MM.1S (cell line): ENCODE data around the gene PHF21B.

Experiments used
- DNase-seq: peaks from one replicate; pipeline ENCODE4 v3.0.0-alpha.2; 2015
- H2AFZ ChIP-seq: fragments of 300-600 bp; sonication (generic); 2 replicates; pipeline ENCODE4 v1.6.0; 2016; ENCODE audit warnings: antibody characterized with exemption, low read length
- H3F3A ChIP-seq: fragments of 300-600 bp; sonication (generic); 2 replicates; pipeline ENCODE4 v1.6.1; 2016; ENCODE audit warnings: mild to moderate bottlenecking, antibody characterized with exemption, low read length, moderate library complexity, mixed read lengths; ENCODE audit not compliant: insufficient read depth
- H3K27ac ChIP-seq: fragments of 300-600 bp; sonication (generic); 2 replicates; pipeline ENCODE4 v1.5.1; 2016; ENCODE audit warnings: mild to moderate bottlenecking, low read length
- H3K27me3 ChIP-seq: fragments of 300-600 bp; sonication (generic); replicated peaks from 2 replicates; pipeline ENCODE4 v1.6.0; 2016; ENCODE audit warnings: low read length; ENCODE audit not compliant: insufficient read depth
- H3K36me3 ChIP-seq: fragments of 300-600 bp; sonication (generic); replicated peaks from 2 replicates; pipeline ENCODE4 v1.6.1; 2016; ENCODE audit warnings: mild to moderate bottlenecking, low read length, mixed read lengths; ENCODE audit not compliant: insufficient read depth
- H3K4me1 ChIP-seq: fragments of 300-600 bp; sonication (generic); 2 replicates; pipeline ENCODE4 v1.6.1; 2016; ENCODE audit warnings: low read length, mixed read lengths
- H3K4me2 ChIP-seq: fragments of 300-600 bp; sonication (generic); 2 replicates; pipeline ENCODE4 v1.6.0; 2016; ENCODE audit warnings: low read depth, low read length
- H3K4me3 ChIP-seq: fragments of 300-600 bp; sonication (generic); 2 replicates; pipeline ENCODE4 v1.5.1; 2016; ENCODE audit warnings: low read length, mixed read lengths
- H3K79me2 ChIP-seq: fragments of 300-600 bp; sonication (generic); 2 replicates; pipeline ENCODE4 v1.6.1; 2016; ENCODE audit warnings: mixed run types, low read length, mixed read lengths
- H3K9ac ChIP-seq: fragments of 300-600 bp; sonication (generic); 2 replicates; pipeline ENCODE4 v1.6.1; 2016; ENCODE audit warnings: low read length, mixed read lengths
- H3K9me2 ChIP-seq: fragments of 300-600 bp; sonication (generic); replicated peaks from 2 replicates; pipeline ENCODE4 v1.6.1; 2016; ENCODE audit warnings: mild to moderate bottlenecking, low read length, mixed read lengths; ENCODE audit not compliant: insufficient read depth
- H3K9me3 ChIP-seq: fragments of 300-600 bp; sonication (generic); replicated peaks from 2 replicates; pipeline ENCODE4 v1.6.1; 2016; ENCODE audit warnings: mild to moderate bottlenecking, low read length, mixed read lengths; ENCODE audit not compliant: insufficient read depth
- H4K20me1 ChIP-seq: fragments of 300-600 bp; sonication (generic); 2 replicates; pipeline ENCODE4 v1.6.1; 2016; ENCODE audit warnings: mild to moderate bottlenecking, low read length, moderate library complexity, mixed read lengths; ENCODE audit not compliant: insufficient read depth
- CTCF ChIP-seq: fragments of 300-600 bp; sonication (generic); IDR thresholded peaks from 2 replicates; pipeline ENCODE4 v1.5.1; 2016; ENCODE audit warnings: antibody characterized with exemption, low read length, mixed read lengths
- EZH2 ChIP-seq: fragments of 300-600 bp; sonication (generic); optimal IDR thresholded peaks from 2 replicates; pipeline ENCODE3; 2017; ENCODE audit warnings: low read depth, mild to moderate bottlenecking, antibody characterized with exemption, low read length, mixed read lengths
- EZH2phosphoT487 ChIP-seq: fragments of 300-600 bp; sonication (generic); IDR thresholded peaks from 2 replicates; pipeline ENCODE4 v1.6.1; 2018; ENCODE audit warnings: antibody characterized with exemption, low read length

Gene PHF21B

GRCh38 chr22:44947846-44948245, 62.0 kb downstream of the PHF21B start:
- no peaks in the 10 kb centered on the region for H3K4me1 ChIP-seq
- no peaks in the 10 kb centered on the region for H3K9me2 ChIP-seq
- no peaks in the 10 kb centered on the region for H3K79me2 ChIP-seq
- no peak overlapping the region for H3K4me3 ChIP-seq
- H3K9me3 ChIP-seq, result no peaks in the 10 kb centered on the region
- DNase-seq, result no peak
- no peak overlapping the region for H3K4me2 ChIP-seq
- peaks cover 99% of the 10 kb centered on the region for H3K27me3 ChIP-seq
- no peaks in the 10 kb centered on the region for H3F3A ChIP-seq
- TF ChIP-seq CTCF, result no peak
- no peak for TF ChIP-seq EZH2
- no peak for TF ChIP-seq EZH2phosphoT487
- no peak overlapping the region for H2AFZ ChIP-seq
- H3K27ac ChIP-seq, result no peak overlapping the region
- no peaks in the 10 kb centered on the region for H4K20me1 ChIP-seq
- no peaks in the 10 kb centered on the region for H3K36me3 ChIP-seq
- no peak overlapping the region for H3K9ac ChIP-seq

- DNase-seq, result no peak
- Histone ChIP-seq H2AFZ (no peak overlapping the region), H3K4me3 (no peak overlapping the region), H3K9me2 (no peaks in the 10 kb centered on the region), H4K20me1 (no peaks in the 10 kb centered on the region), H3K9ac (no peak overlapping the region), H3K27ac (no peak overlapping the region), H3K27me3 (peaks cover 99% of the 10 kb centered on the region), H3K79me2 (no peaks in the 10 kb centered on the region), H3F3A (no peaks in the 10 kb centered on the region), H3K4me1 (no peaks in the 10 kb centered on the region), H3K4me2 (no peak overlapping the region), H3K9me3 (no peaks in the 10 kb centered on the region), H3K36me3 (no peaks in the 10 kb centered on the region)
- TF ChIP-seq EZH2, result no peak
- no peak for TF ChIP-seq CTCF
- TF ChIP-seq EZH2phosphoT487, result no peak
These were observed 62.8 kb downstream of the PHF21B start for GRCh38 chr22:44947049-44947448.

- H3K27me3 ChIP-seq, result peaks cover 99% of the 10 kb centered on the region
- no peak for DNase-seq
These were observed 64.8 kb downstream of the PHF21B start for GRCh38 chr22:44944883-44945601.

More at GRCh38 chr22:44944883-44945601, 64.8 kb downstream of the PHF21B start:
- Histone ChIP-seq H2AFZ (no peak overlapping the region), H3K9me3 (no peaks in the 10 kb centered on the region), H3K4me2 (no peak overlapping the region), H3K36me3 (no peaks in the 10 kb centered on the region), H3K79me2 (no peaks in the 10 kb centered on the region), H3K9me2 (no peaks in the 10 kb centered on the region), H3F3A (no peaks in the 10 kb centered on the region), H3K4me3 (no peak overlapping the region), H3K9ac (no peak overlapping the region), H3K4me1 (no peaks in the 10 kb centered on the region), H3K27ac (no peak overlapping the region), H4K20me1 (no peaks in the 10 kb centered on the region)
- no peak for TF ChIP-seq CTCF
- TF ChIP-seq EZH2phosphoT487, result no peak
- no peak for TF ChIP-seq EZH2
